ENCODE results near the gene PRKRA. TPM values are rescaled to one million over a fixed set of nuclear protein-coding genes. Genes with fewer than 3 reads are reported as not detected.

Gene PRKRA
- total RNA-seq, 1 donor from 2014 or later, result 61.3 TPM

- ChIA-PET POLR2A (interaction anchor here (1.1 to 4.1 kb wide), 3 partner anchors 29 to 198 kb away, joined by 3 to 70 read pairs (median 4); partner anchors contain the start of genes PJVK and PRKRA), CTCF (no interaction called here)
- peak overlapping the region; percentile 94 for H3K4me3 Mint-ChIP-seq
- intact Hi-C loops (cut with micrococcal nuclease), result loop anchor here (1.0 to 5.0 kb wide), 6 partner anchors 15 to 1215 kb away; partner anchors contain the start of gene NFE2L2
- DNase-seq, result no peak
- H3K4me1 Mint-ChIP-seq, result peaks cover 54% of the 10 kb centered on the region
- H3K27me3 Mint-ChIP-seq, result no peaks in the 10 kb centered on the region
- TF ChIP-seq, protein P1, sequence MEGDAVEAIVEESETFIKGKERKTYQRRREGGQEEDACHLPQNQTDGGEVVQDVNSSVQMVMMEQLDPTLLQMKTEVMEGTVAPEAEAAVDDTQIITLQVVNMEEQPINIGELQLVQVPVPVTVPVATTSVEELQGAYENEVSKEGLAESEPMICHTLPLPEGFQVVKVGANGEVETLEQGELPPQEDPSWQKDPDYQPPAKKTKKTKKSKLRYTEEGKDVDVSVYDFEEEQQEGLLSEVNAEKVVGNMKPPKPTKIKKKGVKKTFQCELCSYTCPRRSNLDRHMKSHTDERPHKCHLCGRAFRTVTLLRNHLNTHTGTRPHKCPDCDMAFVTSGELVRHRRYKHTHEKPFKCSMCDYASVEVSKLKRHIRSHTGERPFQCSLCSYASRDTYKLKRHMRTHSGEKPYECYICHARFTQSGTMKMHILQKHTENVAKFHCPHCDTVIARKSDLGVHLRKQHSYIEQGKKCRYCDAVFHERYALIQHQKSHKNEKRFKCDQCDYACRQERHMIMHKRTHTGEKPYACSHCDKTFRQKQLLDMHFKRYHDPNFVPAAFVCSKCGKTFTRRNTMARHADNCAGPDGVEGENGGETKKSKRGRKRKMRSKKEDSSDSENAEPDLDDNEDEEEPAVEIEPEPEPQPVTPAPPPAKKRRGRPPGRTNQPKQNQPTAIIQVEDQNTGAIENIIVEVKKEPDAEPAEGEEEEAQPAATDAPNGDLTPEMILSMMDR (IDR thresholded peaks at IDR 0.05), result no peak
- H3K27ac Mint-ChIP-seq, result peak overlapping the region; percentile 97
- ATAC-seq (ENCODE audit: low read depth), result no peak
- H3K36me3 Mint-ChIP-seq (ENCODE audit: low read depth), result peaks cover 9% of the 10 kb centered on the region
- no peaks in the 10 kb centered on the region for H3K9me3 Mint-ChIP-seq
These were observed 28.8 kb upstream of the PRKRA start for GRCh38 chr2:178479758-178480226.

DNA sequence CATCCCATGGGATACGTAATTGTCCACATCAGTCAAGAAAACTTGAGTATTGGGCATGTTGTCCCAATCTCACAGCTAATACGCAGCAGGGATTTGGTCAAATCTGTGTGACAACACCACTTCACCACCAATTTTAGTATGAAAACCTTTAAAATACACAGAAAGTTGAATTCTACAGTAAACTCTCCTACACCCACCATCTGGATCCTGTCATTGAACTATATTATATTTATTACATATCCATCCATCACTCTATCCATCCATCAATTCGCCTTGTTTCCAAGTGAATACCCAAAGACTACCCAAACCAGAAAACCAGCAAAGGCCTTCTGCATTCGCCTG is 28.3 kb upstream of the PRKRA start:
- ATAC-seq (ENCODE audit: low read depth), result no peak
- Mint-ChIP-seq H3K36me3 (ENCODE audit: low read depth) (peaks cover 9% of the 10 kb centered on the region), H3K27me3 (no peaks in the 10 kb centered on the region), H3K4me1 (peaks cover 49% of the 10 kb centered on the region), H3K4me3 (peak overlapping the region; percentile 94), H3K27ac (peak overlapping the region; percentile 97), H3K9me3 (no peaks in the 10 kb centered on the region)
- intact Hi-C loops (cut with micrococcal nuclease), result loop anchor here (2.0 to 5.0 kb wide), 3 partner anchors 118 to 1214 kb away; partner anchors contain the start of gene NFE2L2
- ChIA-PET POLR2A (interaction anchor here (1.1 to 4.1 kb wide), 3 partner anchors 29 to 198 kb away, joined by 3 to 70 read pairs (median 4); partner anchors contain the start of genes PJVK and PRKRA), CTCF (no interaction called here)
- TF ChIP-seq, protein P1 (IDR thresholded peaks at IDR 0.05), result no peak
- DNase-seq, result no peak

GRCh38 chr2:178478439-178479274 is 27.7 kb upstream of the PRKRA start, which contains the start of gene FKBP7:
Gene FKBP7, minus strand, starts transcription at chr2:178478600. Its CDS starts 101 bp downstream, at chr2:178478499.
- Mint-ChIP-seq H3K36me3 (ENCODE audit: low read depth) (peaks cover 9% of the 10 kb centered on the region), H3K4me1 (peaks cover 43% of the 10 kb centered on the region), H3K4me3 (peak within 1 kb of the TSS; percentile 94), H3K9me3 (no peaks in the 10 kb centered on the region), H3K27ac (peak within 1 kb of the TSS; percentile 97), H3K27me3 (no peaks in the 10 kb centered on the region)
- CTCF ChIA-PET, result no interaction called here
- TF ChIP-seq, protein P1 (IDR thresholded peaks at IDR 0.05), result no peak
- intact Hi-C loops (cut with micrococcal nuclease), result loop anchor here (1.0 to 5.0 kb wide), 5 partner anchors 27 to 1214 kb away; partner anchors contain the start of genes NFE2L2, PJVK and PRKRA
- DNase-seq (peak; percentile 69), ATAC-seq (ENCODE audit: low read depth) (peak; percentile 70)
- POLR2A ChIA-PET, result interaction anchor here (1.0 kb wide), 1 partner anchor 28 kb away, joined by 4 read pairs; the partner anchor contains the start of genes PJVK and PRKRA

DNA sequence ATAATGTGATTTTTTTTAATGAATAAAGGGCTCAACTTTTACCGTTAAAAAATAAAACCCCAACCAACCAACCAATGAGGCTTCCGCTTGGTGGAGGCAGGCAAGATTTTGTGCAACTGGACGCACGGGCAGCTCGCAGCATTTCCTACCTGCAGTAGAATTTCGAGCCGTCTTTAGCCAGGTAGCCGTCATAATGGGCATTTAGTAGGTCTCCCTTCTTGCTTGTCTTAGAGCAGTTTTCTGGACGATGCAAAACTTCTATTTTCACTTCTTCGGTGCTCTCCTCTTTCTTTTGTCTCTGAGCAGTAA is 27.1 kb upstream of the PRKRA start:
- Mint-ChIP-seq H3K27ac (peak overlapping the region; percentile 97), H3K4me1 (peaks cover 39% of the 10 kb centered on the region), H3K9me3 (no peaks in the 10 kb centered on the region), H3K36me3 (ENCODE audit: low read depth) (peaks cover 9% of the 10 kb centered on the region), H3K27me3 (no peaks in the 10 kb centered on the region), H3K4me3 (peak overlapping the region; percentile 94)
- DNase-seq (no peak), ATAC-seq (ENCODE audit: low read depth) (no peak)
- ChIA-PET CTCF (no interaction called here), POLR2A (interaction anchor here (1.0 kb wide), 1 partner anchor 27 kb away, joined by 4 read pairs; the partner anchor contains the start of genes PJVK and PRKRA)
- TF ChIP-seq, protein P1 (IDR thresholded peaks at IDR 0.05), result no peak
- intact Hi-C loops (cut with micrococcal nuclease), result loop anchor here (1.0 to 5.0 kb wide), 5 partner anchors 27 to 1213 kb away; partner anchors contain the start of genes NFE2L2, PJVK and PRKRA

Data from activated B cell treated with CpG ODN at 0.5 μM for 24 hours (primary cell).